Measurements from ENCODE around the gene TBXAS1. TPM values are rescaled to one million over a fixed set of nuclear protein-coding genes. Genes with fewer than 3 reads are reported as not detected.

TBXAS1 gene
- total and polyA plus RNA-seq, 4 donors, result 4.1 to 22.4 (median 12.2) TPM

DNA sequence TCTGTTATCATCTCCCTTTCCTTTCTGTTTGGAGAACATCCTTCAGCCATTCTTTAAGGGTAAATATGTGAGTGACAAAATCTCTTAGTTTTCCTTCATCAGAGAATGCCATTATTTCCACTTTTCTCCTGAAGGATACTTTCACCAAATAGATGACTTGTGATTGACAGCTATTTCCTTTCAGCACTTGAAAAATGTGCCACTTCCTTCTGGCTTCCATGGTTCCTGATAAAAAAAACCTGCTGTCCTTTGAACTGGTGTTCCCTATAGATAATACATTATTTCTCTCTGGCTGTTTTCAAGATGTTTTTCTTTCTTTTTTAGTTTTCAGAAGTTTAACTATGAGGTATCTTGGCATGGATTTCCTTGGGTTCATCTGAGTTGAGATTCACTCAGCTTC, 79.7 kb downstream of the TBXAS1 start:
- no peak for TF ChIP-seq CTCF (IDR thresholded peaks at IDR 0.05; ENCODE audit: low read depth, low read length, missing input control)
- no peak for TF ChIP-seq SP1 (IDR thresholded peaks at IDR 0.05)
- TF ChIP-seq JUND (IDR thresholded peaks at IDR 0.05), result no peak
- no peak for TF ChIP-seq YY1 (IDR thresholded peaks at IDR 0.05)
- TF ChIP-seq FOXA1 (IDR thresholded peaks at IDR 0.05), result no peak
- TF ChIP-seq NR2F2 (IDR thresholded peaks at IDR 0.05), result no peak
- TF ChIP-seq, protein P1, sequence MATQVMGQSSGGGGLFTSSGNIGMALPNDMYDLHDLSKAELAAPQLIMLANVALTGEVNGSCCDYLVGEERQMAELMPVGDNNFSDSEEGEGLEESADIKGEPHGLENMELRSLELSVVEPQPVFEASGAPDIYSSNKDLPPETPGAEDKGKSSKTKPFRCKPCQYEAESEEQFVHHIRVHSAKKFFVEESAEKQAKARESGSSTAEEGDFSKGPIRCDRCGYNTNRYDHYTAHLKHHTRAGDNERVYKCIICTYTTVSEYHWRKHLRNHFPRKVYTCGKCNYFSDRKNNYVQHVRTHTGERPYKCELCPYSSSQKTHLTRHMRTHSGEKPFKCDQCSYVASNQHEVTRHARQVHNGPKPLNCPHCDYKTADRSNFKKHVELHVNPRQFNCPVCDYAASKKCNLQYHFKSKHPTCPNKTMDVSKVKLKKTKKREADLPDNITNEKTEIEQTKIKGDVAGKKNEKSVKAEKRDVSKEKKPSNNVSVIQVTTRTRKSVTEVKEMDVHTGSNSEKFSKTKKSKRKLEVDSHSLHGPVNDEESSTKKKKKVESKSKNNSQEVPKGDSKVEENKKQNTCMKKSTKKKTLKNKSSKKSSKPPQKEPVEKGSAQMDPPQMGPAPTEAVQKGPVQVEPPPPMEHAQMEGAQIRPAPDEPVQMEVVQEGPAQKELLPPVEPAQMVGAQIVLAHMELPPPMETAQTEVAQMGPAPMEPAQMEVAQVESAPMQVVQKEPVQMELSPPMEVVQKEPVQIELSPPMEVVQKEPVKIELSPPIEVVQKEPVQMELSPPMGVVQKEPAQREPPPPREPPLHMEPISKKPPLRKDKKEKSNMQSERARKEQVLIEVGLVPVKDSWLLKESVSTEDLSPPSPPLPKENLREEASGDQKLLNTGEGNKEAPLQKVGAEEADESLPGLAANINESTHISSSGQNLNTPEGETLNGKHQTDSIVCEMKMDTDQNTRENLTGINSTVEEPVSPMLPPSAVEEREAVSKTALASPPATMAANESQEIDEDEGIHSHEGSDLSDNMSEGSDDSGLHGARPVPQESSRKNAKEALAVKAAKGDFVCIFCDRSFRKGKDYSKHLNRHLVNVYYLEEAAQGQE (IDR thresholded peaks at IDR 0.05), result no peak
- no peak for TF ChIP-seq MAX (IDR thresholded peaks at IDR 0.05)
- TF ChIP-seq RXRA (IDR thresholded peaks at IDR 0.05), result no peak
- no peak for TF ChIP-seq FOXA2 (IDR thresholded peaks at IDR 0.05)

DNA sequence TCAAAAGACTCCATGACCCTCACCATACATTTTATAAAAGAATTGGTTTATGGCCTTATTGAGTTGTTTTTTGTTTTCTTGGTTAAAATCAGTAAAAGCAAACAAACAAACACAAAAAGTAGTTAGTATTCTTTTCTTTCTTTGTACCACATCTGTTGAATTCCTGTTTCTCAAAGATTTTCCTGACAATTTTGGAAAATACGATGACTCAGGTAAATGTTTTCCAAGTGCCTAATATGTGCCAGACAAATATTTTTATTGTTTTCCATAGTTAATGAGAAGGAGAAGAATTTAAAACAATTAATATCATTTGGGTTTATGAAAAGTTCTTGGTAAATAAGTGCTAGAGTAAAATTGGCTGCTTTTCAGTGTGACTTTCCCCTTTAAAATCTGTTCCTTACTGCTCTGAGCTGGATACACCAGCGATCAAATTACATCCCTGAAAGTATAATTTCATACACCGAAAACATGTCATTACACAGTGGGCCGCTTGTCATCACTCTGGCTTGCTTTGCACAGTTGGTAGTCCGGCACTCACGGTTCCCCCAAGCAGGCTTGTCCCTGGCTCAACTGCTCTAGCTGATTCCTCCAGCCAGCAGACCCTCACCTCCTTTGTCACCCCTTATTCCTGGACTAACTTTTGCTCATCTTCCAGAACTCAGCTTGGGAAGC, 80.5 kb downstream of the TBXAS1 start:
- Histone ChIP-seq H3K27me3 (ENCODE audit: control insufficient read depth in 4 of 4, insufficient read depth in 4 of 4, low read length in 3 of 4) (no peaks in the 10 kb centered on the region), H3K4me3 (ENCODE audit: low read depth in 1 of 3, low read length in 3 of 3) (no peak overlapping the region), H3K36me3 (ENCODE audit: control insufficient read depth in 4 of 4, insufficient read depth in 3 of 4, low read depth in 1 of 4, low read length in 3 of 4) (peaks cover 0 to 2% (median 0%) of the 10 kb centered on the region in 4 donors), H3K27ac (ENCODE audit: low read depth in 1 of 2, low read length in 2 of 2) (no peak overlapping the region), H3K9me3 (ENCODE audit: control insufficient read depth in 4 of 4, low read length in 3 of 4) (peaks cover 2 to 9% (median 3%) of the 10 kb centered on the region in 4 donors), H3K9ac (ENCODE audit: low read depth in 1 of 2, low read length in 2 of 2) (no peak overlapping the region), H3K4me1 (ENCODE audit: control insufficient read depth in 4 of 4, insufficient read depth in 4 of 4, low read length in 3 of 4) (no peaks in the 10 kb centered on the region)
- TF ChIP-seq NR2F2 (IDR thresholded peaks at IDR 0.05) (no peak), RXRA (IDR thresholded peaks at IDR 0.05) (no peak), YY1 (IDR thresholded peaks at IDR 0.05) (no peak), FOXA2 (IDR thresholded peaks at IDR 0.05) (no peak), RAD21 (IDR thresholded peaks at IDR 0.05) (no peak), TAF1 (conservative IDR thresholded peaks at IDR 0.05) (no peak), HNF4A (conservative IDR thresholded peaks at IDR 0.05) (no peak), GABPA (IDR thresholded peaks at IDR 0.05 in 1 of 2, conservative IDR thresholded peaks at IDR 0.05 in 1 of 2) (no peak), FOXA1 (IDR thresholded peaks at IDR 0.05) (no peak)
- TF ChIP-seq, protein P1 (IDR thresholded peaks at IDR 0.05), result no peak
- DNase-seq (ENCODE audit: low spot score), result no peak
- WGBS, result 82% methylated on average over 6 of the region's 6 CpGs

More for the DNA sequence above, 79.7 kb downstream of the TBXAS1 start:
- no peak overlapping the region for H3K27ac ChIP-seq (ENCODE audit: low read depth in 1 of 2, low read length in 2 of 2)
- H3K9me3 ChIP-seq (ENCODE audit: control insufficient read depth in 4 of 4, low read length in 3 of 4), result peaks cover 2 to 9% (median 3%) of the 10 kb centered on the region in 4 donors
- no peaks in the 10 kb centered on the region for H3K27me3 ChIP-seq (ENCODE audit: control insufficient read depth in 4 of 4, insufficient read depth in 4 of 4, low read length in 3 of 4)
- H3K4me1 ChIP-seq (ENCODE audit: control insufficient read depth in 4 of 4, insufficient read depth in 4 of 4, low read length in 3 of 4), result no peaks in the 10 kb centered on the region
- peaks cover 0 to 2% (median 0%) of the 10 kb centered on the region in 4 donors for H3K36me3 ChIP-seq (ENCODE audit: control insufficient read depth in 4 of 4, insufficient read depth in 3 of 4, low read depth in 1 of 4, low read length in 3 of 4)
- no peak overlapping the region for H3K4me3 ChIP-seq (ENCODE audit: low read depth in 1 of 3, low read length in 3 of 3)
- no peak overlapping the region for H3K9ac ChIP-seq (ENCODE audit: low read depth in 1 of 2, low read length in 2 of 2)
- no peak for DNase-seq (ENCODE audit: low spot score)

Measured in liver (tissue), 9 donors.